Hepatocyte (in vitro differentiated cells): ENCODE data around the gene CHAF1A. TPM values are rescaled to one million over a fixed set of nuclear protein-coding genes. Genes with fewer than 3 reads are reported as not detected.
A peak's percentile ranks its signal among the peaks of the same experiment; 100 is the strongest.

Experiments used
- DNase-seq: peaks from one replicate; pipeline ENCODE4 v3.0.0-alpha.2; 2016; ENCODE audit warnings: low spot score
- H2AFZ ChIP-seq: fragments of 200-600 bp; sonication (generic); 2 replicates; pipeline ENCODE4 v1.6.0; 2016; ENCODE audit warnings: antibody characterized with exemption, mild to moderate bottlenecking
- H3K27ac ChIP-seq: fragments of 200-600 bp; sonication (generic); 2 replicates; pipeline ENCODE4 v1.5.1; 2016; ENCODE audit warnings: mild to moderate bottlenecking
- H3K27me3 ChIP-seq: fragments of 200-600 bp; sonication (generic); 2 replicates; pipeline ENCODE4 v1.6.1; 2016
- H3K36me3 ChIP-seq: fragments of 200-600 bp; sonication (generic); replicated peaks from 2 replicates; pipeline ENCODE4 v1.5.1; 2016; ENCODE audit warnings: low read depth; ENCODE audit not compliant: insufficient read depth
- H3K4me1 ChIP-seq: fragments of 200-600 bp; sonication (generic); 2 replicates; pipeline ENCODE4 v1.5.1; 2016; ENCODE audit warnings: mild to moderate bottlenecking, moderate library complexity; ENCODE audit not compliant: insufficient read depth
- H3K4me2 ChIP-seq: fragments of 200-600 bp; sonication (generic); 2 replicates; pipeline ENCODE4 v1.6.0; 2016
- H3K4me3 ChIP-seq: fragments of 200-600 bp; sonication (generic); 2 replicates; pipeline ENCODE4 v1.5.1; 2016; ENCODE audit warnings: mild to moderate bottlenecking
- H3K79me2 ChIP-seq: fragments of 200-600 bp; sonication (generic); 2 replicates; pipeline ENCODE4 v1.6.0; 2017; ENCODE audit warnings: mild to moderate bottlenecking
- H3K9me2 ChIP-seq: fragments of 200-600 bp; sonication (generic); replicated peaks from 2 replicates; pipeline ENCODE4 v1.6.0; 2017; ENCODE audit warnings: mild to moderate bottlenecking; ENCODE audit not compliant: insufficient read depth
- H3K9me3 ChIP-seq: fragments of 200-600 bp; sonication (generic); 2 replicates; pipeline ENCODE4 v1.5.1; 2016; ENCODE audit warnings: low read depth, mild to moderate bottlenecking
- H4K20me1 ChIP-seq: fragments of 200-600 bp; sonication (generic); 2 replicates; pipeline ENCODE4 v1.6.0; 2016; ENCODE audit warnings: mild to moderate bottlenecking; ENCODE audit not compliant: insufficient read depth, poor library complexity, severe bottlenecking
- EZH2 ChIP-seq: fragments of 200-600 bp; sonication (generic); IDR thresholded peaks from 2 replicates; pipeline ENCODE4 v1.6.1; 2016; ENCODE audit warnings: antibody characterized with exemption, mild to moderate bottlenecking, borderline replicate concordance
- EZH2phosphoT487 ChIP-seq: fragments of 200-600 bp; sonication (generic); IDR thresholded peaks from one replicate; pipeline ENCODE4 v1.6.1; 2018; ENCODE audit warnings: antibody characterized with exemption, mild to moderate bottlenecking, low read depth, moderate library complexity; ENCODE audit not compliant: unreplicated experiment, severe bottlenecking
- WGBS: methylation state at CpG from one replicate; pipeline ENCODE4 v1.1.6; 2016; ENCODE audit warnings: low lambda C conversion rate; ENCODE audit errors: missing lambda C conversion rate; 5-methylcytosine and 5-hydroxymethylcytosine counted together
- polyA plus RNA-seq: library from polyadenylated mRNA; unstranded; fragments of >200 nt; fragmentation: Nextera tagmentation; extraction: Ambion mirVana; gene quantifications from 2 replicates; pipeline ENCODE4 v1.2.1, GENCODE V29; 2016
- total RNA-seq: library from RNA; depleted of rRNA; stranded (reverse); fragments of >200 nt; gene quantifications from 2 replicates; pipeline ENCODE4 v1.2.3, GENCODE V29; 2014
- TF ChIP-seq, protein P1 (sequence below): fragments of 200-600 bp; sonication (generic); IDR thresholded peaks from 2 replicates; pipeline ENCODE4 v1.5.1; 2016; ENCODE audit warnings: antibody characterized with exemption, mild to moderate bottlenecking; ENCODE audit not compliant: poor library complexity

The CHAF1A gene
- total and polyA plus RNA-seq, 2 experiments from 2014 or later, result 6.2 to 6.5 TPM

GRCh38 chr19:4360641-4361151 is 41.7 kb upstream of the CHAF1A start:
- H2AFZ ChIP-seq, result no peak overlapping the region
- H3K4me1 ChIP-seq, result peaks cover 20% of the 10 kb centered on the region
- H3K9me2 ChIP-seq, result no peaks in the 10 kb centered on the region
- H4K20me1 ChIP-seq, result no peaks in the 10 kb centered on the region
- H3K9me3 ChIP-seq, result no peaks in the 10 kb centered on the region
- H3K27me3 ChIP-seq, result no peaks in the 10 kb centered on the region
- peak overlapping the region; percentile 75 for H3K27ac ChIP-seq
- WGBS, result 71% methylated on average over 12 of the region's 12 CpGs
- TF ChIP-seq EZH2, result no peak
- TF ChIP-seq, protein P1, sequence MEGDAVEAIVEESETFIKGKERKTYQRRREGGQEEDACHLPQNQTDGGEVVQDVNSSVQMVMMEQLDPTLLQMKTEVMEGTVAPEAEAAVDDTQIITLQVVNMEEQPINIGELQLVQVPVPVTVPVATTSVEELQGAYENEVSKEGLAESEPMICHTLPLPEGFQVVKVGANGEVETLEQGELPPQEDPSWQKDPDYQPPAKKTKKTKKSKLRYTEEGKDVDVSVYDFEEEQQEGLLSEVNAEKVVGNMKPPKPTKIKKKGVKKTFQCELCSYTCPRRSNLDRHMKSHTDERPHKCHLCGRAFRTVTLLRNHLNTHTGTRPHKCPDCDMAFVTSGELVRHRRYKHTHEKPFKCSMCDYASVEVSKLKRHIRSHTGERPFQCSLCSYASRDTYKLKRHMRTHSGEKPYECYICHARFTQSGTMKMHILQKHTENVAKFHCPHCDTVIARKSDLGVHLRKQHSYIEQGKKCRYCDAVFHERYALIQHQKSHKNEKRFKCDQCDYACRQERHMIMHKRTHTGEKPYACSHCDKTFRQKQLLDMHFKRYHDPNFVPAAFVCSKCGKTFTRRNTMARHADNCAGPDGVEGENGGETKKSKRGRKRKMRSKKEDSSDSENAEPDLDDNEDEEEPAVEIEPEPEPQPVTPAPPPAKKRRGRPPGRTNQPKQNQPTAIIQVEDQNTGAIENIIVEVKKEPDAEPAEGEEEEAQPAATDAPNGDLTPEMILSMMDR, result peak; percentile 7
- no peaks in the 10 kb centered on the region for H3K36me3 ChIP-seq
- peak; percentile 52 for DNase-seq
- H3K79me2 ChIP-seq, result no peaks in the 10 kb centered on the region
- no peak overlapping the region for H3K4me3 ChIP-seq
- no peak overlapping the region for H3K4me2 ChIP-seq

DNA sequence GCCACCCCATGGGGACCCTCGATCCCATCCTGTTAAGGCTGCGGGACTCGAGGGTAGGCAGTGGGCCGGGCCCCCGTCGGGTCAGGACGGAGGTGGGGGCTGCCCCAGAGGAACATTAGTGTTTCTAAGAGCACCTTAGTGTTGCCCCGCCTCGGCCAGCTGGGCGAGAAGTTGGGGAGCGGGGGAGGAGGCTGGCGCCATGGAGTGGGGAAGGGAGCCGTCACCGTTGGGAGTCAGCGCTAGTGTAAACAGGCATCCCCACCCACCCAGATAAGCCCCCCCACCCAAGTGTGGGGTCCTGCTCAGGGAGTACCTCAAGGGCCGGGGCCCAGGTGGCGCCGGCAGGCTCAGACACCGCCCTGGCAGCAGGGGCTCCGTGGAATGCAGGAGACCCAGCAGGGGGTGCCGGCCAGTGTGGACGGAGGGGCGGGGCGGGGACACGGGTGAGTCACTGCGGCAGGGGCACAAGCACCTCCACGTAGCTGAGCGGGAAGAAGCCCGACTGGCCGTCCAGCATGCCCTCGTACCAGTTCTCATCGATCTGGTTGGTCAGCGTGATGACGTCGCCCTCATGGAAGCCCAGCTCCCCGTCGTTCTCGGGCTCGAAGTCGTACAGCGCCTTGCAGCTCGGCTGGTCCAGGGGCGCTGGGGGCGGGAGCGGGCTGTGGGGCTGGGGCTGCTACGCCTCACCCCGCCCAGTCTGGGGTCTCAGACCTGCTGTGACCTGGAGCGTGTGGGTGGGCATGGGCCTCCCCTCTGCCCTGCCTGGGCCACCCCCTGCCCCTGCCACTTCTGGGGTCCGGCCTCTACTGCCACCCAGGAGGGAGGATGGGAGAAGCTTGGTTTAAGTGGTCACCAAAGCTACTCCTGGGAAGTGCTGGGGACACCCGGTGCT is 41.0 kb upstream of the CHAF1A start:
- no peaks in the 10 kb centered on the region for H3K27me3 ChIP-seq
- no peak overlapping the region for H3K4me2 ChIP-seq
- TF ChIP-seq EZH2, result no peak
- TF ChIP-seq, protein P1, result no peak
- DNase-seq, result peak; percentile 48
- no peak overlapping the region for H2AFZ ChIP-seq
- H3K4me3 ChIP-seq, result no peak overlapping the region
- no peaks in the 10 kb centered on the region for H4K20me1 ChIP-seq
- WGBS, result 79% methylated on average over 29 of the region's 50 CpGs
- H3K9me3 ChIP-seq, result no peaks in the 10 kb centered on the region
- peak overlapping the region; percentile 75 for H3K27ac ChIP-seq
- peaks cover 20% of the 10 kb centered on the region for H3K4me1 ChIP-seq
- no peaks in the 10 kb centered on the region for H3K9me2 ChIP-seq
- no peaks in the 10 kb centered on the region for H3K36me3 ChIP-seq
- peaks cover 2% of the 10 kb centered on the region for H3K79me2 ChIP-seq

DNA sequence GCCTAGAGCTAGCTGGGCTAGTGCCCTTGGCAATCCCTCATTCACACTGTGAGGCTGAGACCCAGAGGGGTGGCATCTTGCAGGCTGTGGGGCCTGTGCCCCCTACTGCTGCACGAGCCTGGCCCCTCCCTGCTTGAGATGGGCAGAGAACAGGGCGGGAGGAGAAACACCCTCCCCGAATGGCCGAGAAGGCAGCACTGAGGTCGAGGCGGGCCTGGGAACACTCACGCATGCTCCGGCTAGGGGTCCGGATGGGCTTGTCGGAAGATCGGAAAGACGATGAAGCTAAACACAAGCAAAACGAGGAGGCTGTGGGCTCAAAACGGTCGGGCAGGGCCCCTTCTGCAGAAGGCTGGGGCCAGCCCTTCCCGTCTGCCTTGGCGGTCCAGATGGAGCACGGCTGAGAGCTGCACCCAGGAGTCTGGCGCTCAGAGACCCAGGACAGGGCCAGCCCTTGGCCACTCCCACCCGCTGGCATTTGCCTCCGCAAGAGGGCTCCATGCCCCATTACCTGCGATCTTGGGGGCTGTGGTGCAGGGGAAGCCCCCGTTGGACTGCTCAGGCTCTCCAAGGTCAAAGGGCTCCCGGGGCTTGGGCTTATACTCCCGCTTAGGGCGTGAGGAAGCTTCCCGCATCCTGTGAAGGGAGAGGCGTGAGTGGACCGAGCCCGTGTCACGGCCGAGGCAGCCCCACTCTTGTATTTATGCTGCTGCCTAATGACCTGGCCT is 40.2 kb upstream of the CHAF1A start:
- Histone ChIP-seq H4K20me1 (peaks cover 3% of the 10 kb centered on the region), H3K4me2 (no peak overlapping the region), H3K79me2 (peaks cover 9% of the 10 kb centered on the region), H3K9me2 (no peaks in the 10 kb centered on the region), H3K4me3 (no peak overlapping the region), H3K27me3 (no peaks in the 10 kb centered on the region), H3K36me3 (no peaks in the 10 kb centered on the region), H3K27ac (peak overlapping the region; percentile 75), H3K4me1 (peaks cover 20% of the 10 kb centered on the region), H3K9me3 (no peaks in the 10 kb centered on the region), H2AFZ (no peak overlapping the region)
- TF ChIP-seq EZH2, result no peak
- TF ChIP-seq EZH2phosphoT487, result no peak
- TF ChIP-seq, protein P1, result no peak
- WGBS, result 90% methylated on average over 32 of the region's 32 CpGs
- DNase-seq, result no peak
